SK-N-SH treated with all-trans-retinoic acid at 6 μM for 48 hours (cell line): ENCODE measurements around the gene CPNE2.

Experiments
- ARNTL ChIP-seq: fragments of 450-650 bp; formaldehyde crosslinking; IDR thresholded peaks from 2 replicates; pipeline ENCODE4 v1.5.0; 2020; ENCODE audit warnings: low read depth, mild to moderate bottlenecking, moderate library complexity, borderline replicate concordance
- ESRRG ChIP-seq: fragments of 250-450 bp; sonication (Bioruptor Pico); IDR thresholded peaks from 2 replicates; pipeline ENCODE4 v1.6.1; 2021; ENCODE audit warnings: mild to moderate bottlenecking
- GLIS3 ChIP-seq: fragments of 250-450 bp; sonication (Bioruptor Pico); IDR thresholded peaks from 2 replicates; pipeline ENCODE4 v1.5.0; 2020; ENCODE audit warnings: mild to moderate bottlenecking, moderate library complexity
- OSR1 ChIP-seq: fragments of 250-450 bp; sonication (Bioruptor Pico); IDR thresholded peaks from 2 replicates; pipeline ENCODE4 v1.8.0; 2022; ENCODE audit warnings: moderate library complexity, mild to moderate bottlenecking, inconsistent platforms
- TCF4 ChIP-seq: fragments of 250-450 bp; sonication (Bioruptor Pico); IDR thresholded peaks from 2 replicates; pipeline ENCODE4 v1.8.0; 2021; ENCODE audit warnings: mild to moderate bottlenecking, moderate library complexity, borderline replicate concordance
- TOX ChIP-seq: fragments of 250-450 bp; sonication (Bioruptor Pico); IDR thresholded peaks from 2 replicates; pipeline ENCODE4 v1.8.0; 2021; ENCODE audit warnings: mild to moderate bottlenecking, moderate library complexity, borderline replicate concordance
- ZFP3 ChIP-seq: fragments of 250-450 bp; sonication (Bioruptor Pico); IDR thresholded peaks from 2 replicates; pipeline ENCODE4 v1.5.0; 2020; ENCODE audit warnings: mild to moderate bottlenecking, moderate library complexity
- ZNF70 ChIP-seq: fragments of 450-650 bp; formaldehyde crosslinking; IDR thresholded peaks from 2 replicates; pipeline ENCODE4 v1.5.0; 2020; ENCODE audit warnings: mild to moderate bottlenecking, moderate library complexity
- ZNF8 ChIP-seq: fragments of 450-650 bp; formaldehyde crosslinking; IDR thresholded peaks from 2 replicates; pipeline ENCODE4 v1.5.0; 2020; ENCODE audit warnings: mild to moderate bottlenecking, moderate library complexity
- TF ChIP-seq, protein P1 (sequence below): fragments of 250-450 bp; sonication (Bioruptor Pico); IDR thresholded peaks from 2 replicates; pipeline ENCODE4 v1.8.0; 2020; ENCODE audit warnings: mild to moderate bottlenecking, moderate library complexity, borderline replicate concordance
- TF ChIP-seq, protein P2 (sequence below): fragments of 250-450 bp; sonication (Bioruptor Pico); IDR thresholded peaks from 2 replicates; pipeline ENCODE4 v1.5.1; 2020; ENCODE audit warnings: low read depth, mild to moderate bottlenecking, moderate library complexity
- TF ChIP-seq, protein P3 (sequence below): fragments of 250-450 bp; sonication (Bioruptor Pico); IDR thresholded peaks from 2 replicates; pipeline ENCODE4 v1.5.1; 2021; ENCODE audit warnings: mild to moderate bottlenecking, moderate library complexity

DNA sequence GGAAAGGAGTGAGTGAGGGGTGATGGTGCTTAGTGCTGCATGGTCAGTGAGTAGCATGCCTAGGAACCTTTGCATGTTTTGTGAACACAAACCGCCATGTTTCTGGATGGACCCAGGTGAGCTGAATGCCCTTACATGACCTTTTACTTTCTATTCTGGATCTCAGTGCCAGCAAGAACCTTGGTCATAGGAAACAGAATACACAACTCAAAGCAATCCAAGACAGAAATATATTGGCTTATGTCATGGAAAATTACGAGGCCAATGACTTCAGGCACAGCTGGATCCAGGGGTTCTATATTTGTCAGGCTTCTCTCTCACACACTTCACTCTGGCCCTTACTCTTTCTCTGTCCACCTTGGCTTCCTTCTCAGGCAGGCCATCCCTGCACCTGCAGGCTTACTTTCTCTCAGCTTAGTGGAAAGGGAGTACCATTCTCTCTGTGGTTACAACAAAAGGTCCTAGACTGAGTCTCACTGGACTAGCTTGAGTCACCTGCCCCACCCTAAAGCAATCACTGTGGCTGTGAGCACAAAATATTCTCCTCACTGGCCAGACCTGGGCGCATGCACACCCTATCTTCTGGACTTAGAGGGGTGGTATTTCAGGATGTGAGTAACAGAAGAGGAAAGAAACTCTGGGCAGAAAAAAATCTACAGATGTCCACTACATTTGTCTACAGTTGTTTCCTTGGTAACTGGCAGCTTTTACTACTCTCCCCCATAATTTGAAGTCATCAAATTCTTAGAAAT is 20.4 kb upstream of the CPNE2 start:
- TF ChIP-seq ZNF8 (CRISPR knock-in tag) (no peak), OSR1 (CRISPR knock-in tag) (no peak), TCF4 (CRISPR knock-in tag) (no peak), TOX (CRISPR knock-in tag) (no peak), GLIS3 (no peak), ARNTL (CRISPR knock-in tag) (no peak), ESRRG (CRISPR knock-in tag) (no peak), ZFP3 (CRISPR knock-in tag) (no peak), ZNF70 (CRISPR knock-in tag) (no peak)
- TF ChIP-seq, protein P1, sequence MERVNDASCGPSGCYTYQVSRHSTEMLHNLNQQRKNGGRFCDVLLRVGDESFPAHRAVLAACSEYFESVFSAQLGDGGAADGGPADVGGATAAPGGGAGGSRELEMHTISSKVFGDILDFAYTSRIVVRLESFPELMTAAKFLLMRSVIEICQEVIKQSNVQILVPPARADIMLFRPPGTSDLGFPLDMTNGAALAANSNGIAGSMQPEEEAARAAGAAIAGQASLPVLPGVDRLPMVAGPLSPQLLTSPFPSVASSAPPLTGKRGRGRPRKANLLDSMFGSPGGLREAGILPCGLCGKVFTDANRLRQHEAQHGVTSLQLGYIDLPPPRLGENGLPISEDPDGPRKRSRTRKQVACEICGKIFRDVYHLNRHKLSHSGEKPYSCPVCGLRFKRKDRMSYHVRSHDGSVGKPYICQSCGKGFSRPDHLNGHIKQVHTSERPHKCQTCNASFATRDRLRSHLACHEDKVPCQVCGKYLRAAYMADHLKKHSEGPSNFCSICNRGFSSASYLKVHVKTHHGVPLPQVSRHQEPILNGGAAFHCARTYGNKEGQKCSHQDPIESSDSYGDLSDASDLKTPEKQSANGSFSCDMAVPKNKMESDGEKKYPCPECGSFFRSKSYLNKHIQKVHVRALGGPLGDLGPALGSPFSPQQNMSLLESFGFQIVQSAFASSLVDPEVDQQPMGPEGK: no peak
- TF ChIP-seq, protein P2, sequence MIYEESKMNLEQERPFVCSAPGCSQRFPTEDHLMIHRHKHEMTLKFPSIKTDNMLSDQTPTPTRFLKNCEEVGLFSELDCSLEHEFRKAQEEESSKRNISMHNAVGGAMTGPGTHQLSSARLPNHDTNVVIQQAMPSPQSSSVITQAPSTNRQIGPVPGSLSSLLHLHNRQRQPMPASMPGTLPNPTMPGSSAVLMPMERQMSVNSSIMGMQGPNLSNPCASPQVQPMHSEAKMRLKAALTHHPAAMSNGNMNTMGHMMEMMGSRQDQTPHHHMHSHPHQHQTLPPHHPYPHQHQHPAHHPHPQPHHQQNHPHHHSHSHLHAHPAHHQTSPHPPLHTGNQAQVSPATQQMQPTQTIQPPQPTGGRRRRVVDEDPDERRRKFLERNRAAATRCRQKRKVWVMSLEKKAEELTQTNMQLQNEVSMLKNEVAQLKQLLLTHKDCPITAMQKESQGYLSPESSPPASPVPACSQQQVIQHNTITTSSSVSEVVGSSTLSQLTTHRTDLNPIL (CRISPR knock-in tag): no peak
- TF ChIP-seq, protein P3, sequence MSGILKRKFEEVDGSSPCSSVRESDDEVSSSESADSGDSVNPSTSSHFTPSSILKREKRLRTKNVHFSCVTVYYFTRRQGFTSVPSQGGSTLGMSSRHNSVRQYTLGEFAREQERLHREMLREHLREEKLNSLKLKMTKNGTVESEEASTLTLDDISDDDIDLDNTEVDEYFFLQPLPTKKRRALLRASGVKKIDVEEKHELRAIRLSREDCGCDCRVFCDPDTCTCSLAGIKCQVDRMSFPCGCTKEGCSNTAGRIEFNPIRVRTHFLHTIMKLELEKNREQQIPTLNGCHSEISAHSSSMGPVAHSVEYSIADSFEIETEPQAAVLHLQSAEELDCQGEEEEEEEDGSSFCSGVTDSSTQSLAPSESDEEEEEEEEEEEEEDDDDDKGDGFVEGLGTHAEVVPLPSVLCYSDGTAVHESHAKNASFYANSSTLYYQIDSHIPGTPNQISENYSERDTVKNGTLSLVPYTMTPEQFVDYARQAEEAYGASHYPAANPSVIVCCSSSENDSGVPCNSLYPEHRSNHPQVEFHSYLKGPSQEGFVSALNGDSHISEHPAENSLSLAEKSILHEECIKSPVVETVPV: no peak
